Ascending aorta (tissue), 2 donors: ENCODE data around the gene PRKD3. TPM values are rescaled to one million over a fixed set of nuclear protein-coding genes. Genes with fewer than 3 reads are reported as not detected.

Experiments
- DNase-seq, 2 donors: peaks; one replicate each; pipeline ENCODE4 v3.0.0-alpha.2; 2019; ENCODE audit warnings: low spot score in 2 of 2
- H3K27ac ChIP-seq, 2 donors: fragments of 200-600 bp; sonication (generic); one replicate each; pipeline ENCODE4 v1.5.1; 2016 to 2017; ENCODE audit warnings: mild to moderate bottlenecking in 1 of 2
- H3K27me3 ChIP-seq: fragments of 200-600 bp; sonication (generic); one replicate; pipeline ENCODE4 v1.5.1; 2017
- H3K36me3 ChIP-seq, 2 donors: fragments of 200-600 bp; sonication (generic); one replicate each; pipeline ENCODE4 v1.5.1; 2016
- H3K4me1 ChIP-seq, 2 donors: fragments of 200-600 bp; sonication (generic); one replicate each; pipeline ENCODE4 v1.5.1; 2016 to 2017; ENCODE audit warnings: mild to moderate bottlenecking in 1 of 2
- H3K4me3 ChIP-seq, 2 donors: fragments of 200-600 bp; sonication (generic); one replicate each; pipeline ENCODE4 v1.5.1; 2016 to 2017; ENCODE audit warnings: mild to moderate bottlenecking in 1 of 2
- H3K9me3 ChIP-seq, 2 donors: fragments of 200-600 bp; sonication (generic); one replicate each; pipeline ENCODE4 v1.5.1; 2016
- intact Hi-C: fragments of 100-400 bp; cut with DNase I; formaldehyde crosslinking; loops from one replicate; pipeline ENCODE4 v1.15.1; 2023
- total RNA-seq: library from RNA; depleted of rRNA; stranded (reverse); fragments of >200 nt; gene quantifications from one replicate; pipeline ENCODE4 v1.1.0, GENCODE V29; 2016
- TF ChIP-seq, protein P1 (sequence below), 3 experiments: fragments of 200-600 bp in 2 of 3; fragments of 450-650 bp in 1 of 3; sonication (generic) in 2 of 3; IDR thresholded peaks; one replicate each; pipeline ENCODE4 v1.5.1; 2016 to 2019; ENCODE audit warnings: antibody characterized with exemption in 3 of 3, mild to moderate bottlenecking in 1 of 3, moderate library complexity in 1 of 3

The PRKD3 gene
- total RNA-seq: 14.0 TPM

DNA sequence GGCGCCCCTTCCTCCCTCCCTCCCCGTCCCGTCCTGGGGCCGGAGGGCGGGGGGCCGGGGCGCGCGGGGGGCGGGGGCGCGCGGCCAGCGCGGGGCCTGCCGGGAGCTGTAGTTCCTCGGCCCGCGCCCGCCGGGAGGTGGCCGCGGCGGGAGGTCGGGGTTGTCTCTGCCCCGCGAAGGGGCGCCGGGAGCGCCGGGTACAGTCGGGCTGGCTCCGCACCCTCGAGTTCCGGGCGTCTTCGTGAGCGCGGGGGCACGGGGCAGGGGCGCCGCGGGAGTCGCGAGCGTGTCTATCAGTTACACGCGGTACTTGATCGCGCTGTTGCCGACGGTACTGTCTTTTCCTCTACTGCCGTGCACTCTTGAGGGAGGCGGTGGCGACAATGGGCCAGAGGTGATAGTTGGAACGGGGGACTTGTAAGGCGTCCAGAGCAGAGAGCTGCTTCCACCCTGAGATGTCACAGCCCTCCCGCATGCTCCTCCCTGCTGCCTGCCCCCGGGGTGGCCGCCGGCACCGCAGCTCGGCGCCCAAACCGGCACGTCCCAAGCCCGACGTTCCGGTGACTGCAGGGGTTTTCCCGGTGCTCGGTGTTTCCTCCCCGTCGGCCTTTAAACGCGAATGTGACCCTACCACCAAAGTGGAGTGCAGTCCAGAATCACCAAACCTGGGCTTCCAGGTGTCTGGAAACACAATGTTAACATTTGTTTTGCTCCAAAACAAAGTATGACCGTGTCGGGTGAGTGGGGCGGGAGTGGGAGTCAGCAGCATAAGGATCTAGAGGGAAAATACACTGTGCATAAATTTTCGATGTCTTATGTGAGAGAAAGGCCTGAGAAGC is at the start of gene PRKD3:
Gene PRKD3, minus strand, starts transcription at position 48 of the 839 bp plus-strand sequence. CDS start 8,309 bp downstream, outside the sequence.
- H3K9me3 ChIP-seq: no peaks in the 10 kb centered on the region
- peak within 1 kb of the TSS; percentile 75 to 86 for H3K4me3 ChIP-seq
- TF ChIP-seq, protein P1, sequence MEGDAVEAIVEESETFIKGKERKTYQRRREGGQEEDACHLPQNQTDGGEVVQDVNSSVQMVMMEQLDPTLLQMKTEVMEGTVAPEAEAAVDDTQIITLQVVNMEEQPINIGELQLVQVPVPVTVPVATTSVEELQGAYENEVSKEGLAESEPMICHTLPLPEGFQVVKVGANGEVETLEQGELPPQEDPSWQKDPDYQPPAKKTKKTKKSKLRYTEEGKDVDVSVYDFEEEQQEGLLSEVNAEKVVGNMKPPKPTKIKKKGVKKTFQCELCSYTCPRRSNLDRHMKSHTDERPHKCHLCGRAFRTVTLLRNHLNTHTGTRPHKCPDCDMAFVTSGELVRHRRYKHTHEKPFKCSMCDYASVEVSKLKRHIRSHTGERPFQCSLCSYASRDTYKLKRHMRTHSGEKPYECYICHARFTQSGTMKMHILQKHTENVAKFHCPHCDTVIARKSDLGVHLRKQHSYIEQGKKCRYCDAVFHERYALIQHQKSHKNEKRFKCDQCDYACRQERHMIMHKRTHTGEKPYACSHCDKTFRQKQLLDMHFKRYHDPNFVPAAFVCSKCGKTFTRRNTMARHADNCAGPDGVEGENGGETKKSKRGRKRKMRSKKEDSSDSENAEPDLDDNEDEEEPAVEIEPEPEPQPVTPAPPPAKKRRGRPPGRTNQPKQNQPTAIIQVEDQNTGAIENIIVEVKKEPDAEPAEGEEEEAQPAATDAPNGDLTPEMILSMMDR (IDR thresholded peaks at IDR 0.05): no peak
- H3K27ac ChIP-seq: peak within 1 kb of the TSS; percentile 93 to 94
- H3K4me1 ChIP-seq: peaks cover 0 to 29% of the 10 kb centered on the region in 2 donors
- DNase-seq: peak in 1 of 2 donors; percentile 88
- H3K36me3 ChIP-seq: no peaks in the 10 kb centered on the region
- no peaks in the 10 kb centered on the region for H3K27me3 ChIP-seq
- intact Hi-C loops: loop anchor here (2.0 to 10.0 kb wide), 4 partner anchors 42 to 360 kb away; partner anchors contain the start of genes CEBPZ, EIF2AK2, NDUFAF7 and STRN

GRCh38 chr2:37372000-37372399 is 47.4 kb upstream of the PRKD3 start:
- Histone ChIP-seq H3K36me3 (no peaks in the 10 kb centered on the region), H3K27me3 (no peaks in the 10 kb centered on the region), H3K27ac (no peak overlapping the region), H3K4me1 (no peaks in the 10 kb centered on the region), H3K9me3 (no peaks in the 10 kb centered on the region), H3K4me3 (no peak overlapping the region)
- intact Hi-C loops: no loop called here
- no peak for DNase-seq
- TF ChIP-seq, protein P1 (IDR thresholded peaks at IDR 0.05): no peak

GRCh38 chr2:37370666-37371065 is 46.0 kb upstream of the PRKD3 start:
- Histone ChIP-seq H3K36me3 (no peaks in the 10 kb centered on the region), H3K4me3 (no peak overlapping the region), H3K27me3 (no peaks in the 10 kb centered on the region), H3K27ac (no peak overlapping the region), H3K4me1 (no peaks in the 10 kb centered on the region), H3K9me3 (no peaks in the 10 kb centered on the region)
- no peak for DNase-seq
- intact Hi-C loops: no loop called here
- TF ChIP-seq, protein P1 (IDR thresholded peaks at IDR 0.05): no peak

GRCh38 chr2:37367984-37368383 is 43.4 kb upstream of the PRKD3 start:
- no peak overlapping the region for H3K27ac ChIP-seq
- H3K9me3 ChIP-seq: no peaks in the 10 kb centered on the region
- intact Hi-C loops: no loop called here
- no peaks in the 10 kb centered on the region for H3K27me3 ChIP-seq
- H3K36me3 ChIP-seq: no peaks in the 10 kb centered on the region
- no peak overlapping the region for H3K4me3 ChIP-seq
- TF ChIP-seq, protein P1 (IDR thresholded peaks at IDR 0.05): no peak
- DNase-seq: no peak
- H3K4me1 ChIP-seq: no peaks in the 10 kb centered on the region

DNA sequence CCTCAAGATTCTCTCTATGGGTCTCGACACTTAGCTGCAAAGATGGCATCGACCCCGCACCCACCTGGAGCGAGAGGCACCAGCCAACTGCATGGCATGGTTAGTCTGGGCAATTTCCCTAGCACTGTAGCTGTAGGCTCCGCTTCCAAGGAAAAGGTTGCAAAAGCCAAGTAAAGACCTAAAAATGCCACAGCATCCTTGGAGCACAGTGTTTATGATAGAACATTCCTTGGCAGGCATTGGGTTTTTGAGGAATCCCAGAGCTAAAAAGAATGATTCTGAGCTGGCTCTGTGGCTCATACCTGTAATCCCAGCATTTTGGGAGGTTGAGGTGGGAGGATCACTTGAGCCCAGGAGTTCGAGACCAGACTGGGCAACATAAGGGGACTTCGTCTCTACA is 42.7 kb upstream of the PRKD3 start:
- intact Hi-C loops: no loop called here
- Histone ChIP-seq H3K27ac (no peak overlapping the region), H3K36me3 (no peaks in the 10 kb centered on the region), H3K4me3 (no peak overlapping the region), H3K4me1 (no peaks in the 10 kb centered on the region), H3K27me3 (no peaks in the 10 kb centered on the region), H3K9me3 (no peaks in the 10 kb centered on the region)
- TF ChIP-seq, protein P1 (IDR thresholded peaks at IDR 0.05): no peak
- no peak for DNase-seq
